NCI-H526 treated with DMSO at 0.1 percent for 48 hours (cell line): Measurements from ENCODE around the gene ANKRD12.
"Not testable (repeated sequence)": the region's sequence is repeated elsewhere in the genome, so short reads cannot be mapped to it uniquely, and the experiment has no call there.

Experiments
- DNase-seq: peaks from one replicate; lab custom pipeline; 2025; lab: John Stamatoyannopoulos, UW

The ANKRD12 gene

DNA sequence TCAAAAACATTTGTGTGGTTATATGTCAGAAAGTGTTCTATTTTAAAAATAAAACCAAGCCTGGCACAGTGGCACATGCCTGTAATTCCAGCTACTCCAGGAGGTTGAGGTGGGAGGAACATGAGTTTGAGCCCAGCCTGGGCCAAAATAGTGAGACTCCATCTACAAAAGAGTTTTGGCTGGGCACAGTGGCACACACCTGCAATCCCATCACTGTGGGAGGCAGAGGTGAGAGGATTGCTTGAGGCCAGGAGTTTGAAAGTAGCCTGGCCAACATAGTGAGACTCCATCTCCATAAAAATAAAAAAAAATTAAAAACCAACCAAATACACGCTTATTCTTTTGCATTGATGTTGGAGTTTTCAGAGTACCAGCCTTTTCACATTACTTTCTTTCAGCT, 9.6 kb downstream of the ANKRD12 start:
- DNase-seq, result no peak

DNA sequence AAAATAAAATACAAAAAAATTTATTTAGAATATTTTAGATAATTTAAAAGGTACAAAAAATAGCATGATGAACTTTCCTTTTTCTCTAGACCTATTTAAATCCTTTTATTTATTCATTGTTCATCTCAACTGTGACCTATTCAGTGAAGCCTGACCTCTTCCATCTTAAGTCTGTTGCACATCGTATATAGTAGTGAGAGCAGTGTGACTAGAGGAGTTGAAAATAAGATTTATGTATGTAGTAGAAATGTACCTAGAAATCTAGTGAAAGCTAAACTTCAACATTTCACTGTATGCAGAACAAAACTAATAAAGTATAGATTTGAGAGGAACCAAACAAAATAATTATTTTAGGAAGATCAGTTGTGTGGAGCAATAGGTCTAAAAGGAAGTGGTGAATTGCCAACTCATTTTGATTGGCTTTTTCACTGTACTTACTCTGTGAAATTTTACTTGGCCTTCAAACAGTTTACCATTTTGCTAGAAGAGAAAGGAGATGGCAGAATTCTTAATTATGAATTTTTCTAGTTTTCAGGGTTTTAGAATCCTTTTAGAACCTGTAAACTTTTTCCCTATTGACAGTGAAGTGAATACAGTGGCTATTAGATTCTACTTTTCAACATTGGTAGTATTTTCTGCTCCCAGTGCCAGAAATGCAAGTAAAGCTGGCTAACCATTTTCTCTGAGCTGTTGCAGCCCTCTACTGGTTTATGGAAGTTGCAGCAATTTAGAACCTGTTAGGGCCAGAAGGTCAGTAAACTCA, 11.0 kb downstream of the ANKRD12 start:
- DNase-seq, result no peak

DNA sequence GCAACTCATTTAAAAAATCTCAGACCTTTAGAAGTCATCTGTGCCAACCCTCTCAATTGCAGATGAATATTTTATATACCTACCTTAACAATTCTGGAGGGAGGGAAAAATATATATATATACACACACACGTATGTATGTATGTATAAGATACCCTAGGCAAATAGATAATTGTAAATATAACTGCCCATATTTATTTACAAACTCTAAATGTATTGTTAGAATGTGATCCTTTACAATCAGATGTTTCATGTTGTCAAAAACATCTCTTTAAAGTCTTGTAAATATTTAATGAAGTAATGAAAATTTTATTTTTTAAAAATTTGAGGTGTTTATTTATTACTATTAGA, 11.6 kb downstream of the ANKRD12 start:
- DNase-seq, result no peak

DNA sequence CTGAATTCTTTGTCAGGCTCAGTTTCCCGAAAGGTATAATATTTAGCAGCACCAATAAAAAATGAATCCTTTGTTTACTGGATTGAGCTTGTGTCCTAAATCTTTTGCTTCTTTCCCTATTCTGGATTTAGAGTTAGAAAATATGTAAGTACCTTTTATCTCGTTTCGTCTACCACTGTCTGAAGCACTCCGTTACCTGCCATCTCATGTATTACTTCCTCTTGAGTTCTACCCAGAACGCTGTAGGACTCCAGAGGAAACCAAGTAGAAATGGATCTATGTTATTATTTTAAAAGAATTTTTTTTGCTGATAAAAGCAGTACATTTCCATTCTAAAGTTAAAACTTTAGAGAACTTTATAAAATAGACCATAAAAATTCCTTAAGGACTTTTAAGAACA, 13.5 kb downstream of the ANKRD12 start:
- DNase-seq, result no peak

DNA sequence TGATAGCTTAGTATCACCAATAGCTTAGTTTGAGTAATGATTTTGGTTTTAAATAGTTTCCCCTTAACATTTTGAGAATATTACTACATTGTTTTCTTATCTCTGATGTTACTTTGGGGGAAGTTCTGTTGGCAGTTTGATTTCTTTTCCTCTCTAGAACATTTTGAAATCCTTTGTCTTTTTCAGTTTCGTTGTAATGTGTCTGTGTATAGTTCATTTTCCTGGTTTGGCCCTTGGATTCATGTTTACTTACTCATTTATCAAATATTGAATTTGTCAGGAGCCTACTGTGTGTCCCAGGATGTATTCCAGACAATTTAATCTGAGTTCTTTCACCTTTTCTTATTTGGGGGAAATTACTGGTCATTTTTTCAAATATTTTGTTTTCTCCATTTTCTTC, 16.7 kb downstream of the ANKRD12 start:
- DNase-seq, result no peak

DNA sequence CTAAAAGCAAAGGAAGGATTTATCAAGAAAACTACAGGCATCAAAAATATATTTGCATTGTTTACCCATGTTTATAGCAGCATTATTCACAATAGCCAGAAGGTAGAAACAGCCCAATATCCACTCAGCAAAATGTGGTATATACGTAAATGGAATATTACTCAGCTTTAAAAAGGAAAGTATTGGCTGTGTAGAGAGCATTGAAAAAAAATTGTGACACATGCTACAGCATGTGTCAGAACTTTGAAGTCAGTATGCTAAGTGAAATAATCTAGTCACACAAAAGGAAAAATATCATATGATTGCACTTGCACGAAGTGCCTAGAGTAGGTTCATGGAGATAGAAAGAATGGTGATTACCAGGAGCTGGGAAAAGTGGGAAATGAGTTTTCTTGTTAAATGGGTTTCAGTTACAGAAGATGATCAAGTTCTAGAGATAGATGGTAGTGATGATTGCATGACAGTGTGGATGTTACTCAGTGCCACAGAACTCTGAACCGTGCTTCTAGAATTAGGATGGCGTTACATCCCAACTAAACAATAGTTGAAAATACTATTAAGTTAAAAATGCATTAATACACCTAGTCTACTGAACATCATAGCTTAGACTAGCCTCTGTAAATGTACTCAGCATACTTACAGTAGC, 20.1 kb downstream of the ANKRD12 start:
- DNase-seq, result no peak

DNA sequence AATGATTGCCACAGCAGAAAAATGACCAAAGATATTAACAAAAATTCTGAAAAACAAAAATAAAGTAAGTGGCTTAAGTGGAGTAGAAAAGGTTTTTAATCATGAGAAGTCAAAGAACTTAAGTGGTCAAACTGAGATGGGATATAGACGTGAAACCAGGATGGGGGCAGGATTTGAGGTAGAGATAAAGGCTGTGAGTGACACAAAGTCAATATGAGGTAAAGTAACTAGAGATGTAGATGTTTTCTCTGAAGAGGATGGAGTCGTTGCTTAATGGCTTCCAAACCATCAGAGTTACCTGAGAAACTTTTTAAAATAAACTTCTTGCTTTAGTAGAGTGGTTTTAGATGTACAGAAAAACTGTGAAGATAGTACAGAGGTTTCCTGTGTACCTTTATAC, 21.2 kb downstream of the ANKRD12 start:
- DNase-seq, result no peak

DNA sequence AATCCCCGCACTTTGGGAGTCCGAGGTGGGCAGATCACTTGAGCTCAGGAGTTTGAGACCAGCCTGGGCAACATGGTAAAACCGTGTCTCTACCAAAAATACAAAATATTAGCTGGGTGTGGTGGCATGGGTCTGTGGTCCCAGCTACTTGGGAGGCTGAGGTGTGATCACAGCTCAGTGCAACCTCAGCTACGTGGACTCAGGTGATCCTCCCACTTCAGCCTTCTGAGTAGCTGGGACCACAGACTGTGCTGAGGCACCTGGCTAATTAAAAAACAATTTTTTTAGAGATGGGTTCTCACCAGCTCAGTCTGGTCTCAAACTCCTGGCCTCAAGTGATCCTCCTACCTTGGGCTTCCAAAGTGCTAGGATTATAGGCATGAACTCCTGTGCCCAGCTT, 23.4 kb downstream of the ANKRD12 start:
- no peak for DNase-seq

DNA sequence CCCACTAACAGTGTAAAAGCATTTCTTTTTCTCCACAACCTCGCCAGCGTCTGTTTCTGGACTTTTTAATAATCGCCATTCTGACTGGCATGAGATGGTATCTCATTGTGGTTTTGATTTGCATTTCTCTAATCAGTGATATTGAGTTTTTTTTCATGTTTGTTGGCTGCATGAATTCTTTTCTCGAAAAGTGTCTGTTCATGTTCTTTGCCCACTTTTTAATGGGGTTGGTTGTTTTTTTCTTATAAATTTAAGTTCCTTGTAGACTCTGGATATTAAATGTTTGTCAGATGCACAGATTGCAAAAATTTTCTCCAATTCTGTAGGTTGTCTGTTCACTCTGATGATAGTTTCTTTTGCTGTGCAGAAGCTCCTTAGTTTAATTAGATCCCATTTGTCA, 26.1 kb downstream of the ANKRD12 start:
- not testable (repeated sequence) for DNase-seq

DNA sequence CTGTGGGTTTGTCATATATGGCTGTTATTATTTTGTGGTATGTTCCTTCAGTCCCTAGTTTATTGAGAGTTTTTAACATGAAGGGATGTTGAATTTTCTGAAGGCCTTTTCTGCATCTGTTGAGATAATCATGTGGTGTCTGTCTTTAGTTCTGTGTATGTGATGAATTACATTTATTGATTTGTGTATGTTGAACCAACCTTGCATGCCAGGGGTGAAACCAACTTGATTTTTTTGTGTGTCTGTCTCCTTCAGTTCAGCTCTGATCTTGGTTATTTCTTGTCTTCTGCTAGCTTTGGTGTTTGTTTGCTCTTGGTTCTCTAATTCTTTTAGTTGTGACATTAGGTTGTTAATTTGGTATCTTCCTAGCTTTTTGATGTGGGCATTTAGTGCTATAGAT, 27.6 kb downstream of the ANKRD12 start:
- not testable (repeated sequence) for DNase-seq

DNA sequence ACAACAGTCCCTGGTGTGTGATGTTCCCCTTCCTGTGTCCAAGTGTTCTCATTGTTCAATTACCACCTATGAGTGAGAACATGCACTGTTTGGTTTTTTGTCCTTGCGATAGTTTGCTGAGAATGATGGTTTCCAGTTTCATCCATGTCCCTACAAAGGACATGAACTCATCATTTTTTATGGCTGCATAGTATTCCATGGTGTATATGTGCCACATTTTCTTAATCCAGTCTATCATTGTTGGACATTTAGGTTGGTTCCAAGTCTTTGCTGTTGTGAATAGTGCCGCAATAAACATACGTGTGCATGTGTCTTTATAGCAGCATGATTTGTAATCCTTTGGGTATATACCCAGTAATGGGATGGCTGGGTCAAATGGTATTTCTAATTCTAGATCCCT, 29.3 kb downstream of the ANKRD12 start:
- not testable (repeated sequence) for DNase-seq

DNA sequence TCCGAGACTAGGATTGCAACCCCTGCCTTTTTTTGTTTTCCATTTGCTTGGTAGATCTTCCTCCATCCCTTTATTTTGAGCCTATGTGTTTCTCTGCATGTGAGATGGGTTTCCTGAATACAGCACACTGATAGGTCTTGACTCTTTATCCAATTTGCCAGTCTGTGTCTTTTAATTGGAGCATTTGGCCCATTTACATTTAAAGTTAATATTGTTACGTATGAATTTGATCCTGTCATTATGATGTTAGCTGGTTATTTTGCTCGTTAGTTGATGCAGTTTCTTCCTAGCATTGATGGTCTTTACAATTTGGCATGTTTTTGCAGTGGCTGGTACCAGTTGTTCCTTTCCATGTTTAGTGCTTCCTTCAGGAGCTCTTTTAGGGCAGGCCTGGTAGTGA, 32.9 kb downstream of the ANKRD12 start:
- DNase-seq, result not testable (repeated sequence)

DNA sequence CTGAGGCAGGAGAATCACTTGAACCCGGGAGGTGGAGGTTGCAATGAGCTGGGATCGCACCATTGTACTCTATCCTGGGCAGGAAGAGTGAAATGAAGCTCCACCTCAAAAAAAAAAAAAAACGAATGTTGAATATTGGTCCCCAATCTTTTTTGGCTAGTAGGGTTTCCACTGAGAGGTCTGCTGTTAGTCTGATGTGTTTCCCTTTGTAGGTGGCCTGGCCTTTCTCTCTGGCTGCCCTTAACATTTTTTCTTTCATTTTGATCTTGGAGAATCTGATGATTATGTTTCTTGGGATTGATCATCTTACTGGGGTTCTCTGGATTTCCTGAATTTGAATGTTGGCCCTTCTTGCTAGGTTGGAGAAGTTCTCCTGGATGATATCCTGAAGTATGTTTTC, 35.3 kb downstream of the ANKRD12 start:
- DNase-seq, result not testable (repeated sequence)

DNA sequence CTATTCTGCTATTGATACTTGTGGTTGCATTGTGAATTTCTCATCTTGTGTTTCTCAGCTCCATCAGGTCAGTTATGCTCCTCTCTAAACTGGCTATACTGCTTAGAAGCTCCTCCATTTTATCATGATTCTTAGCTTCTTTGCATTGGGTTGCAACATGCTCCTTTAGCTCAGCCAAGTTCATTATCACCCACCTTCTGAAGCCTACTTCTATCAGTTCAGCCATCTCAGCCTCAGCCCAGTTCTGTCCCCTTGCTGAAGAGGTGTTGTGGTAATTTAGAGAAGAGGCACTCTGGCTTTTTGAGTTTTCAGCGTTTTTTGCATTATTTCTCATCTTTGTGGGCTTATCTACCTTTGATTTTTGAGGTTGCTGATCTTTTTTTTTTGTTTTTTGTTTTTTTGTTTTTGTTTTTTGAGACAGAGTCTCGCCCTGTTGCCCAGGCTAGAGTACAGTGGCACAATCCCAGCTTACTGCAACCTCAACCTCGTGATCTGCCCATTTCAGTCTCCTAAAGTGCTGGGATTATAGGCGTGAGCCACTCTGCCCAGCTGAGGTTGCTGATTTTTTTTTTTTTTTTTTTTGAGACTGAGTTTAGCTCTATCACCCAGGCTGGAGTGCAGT, 36.0 kb downstream of the ANKRD12 start:
- DNase-seq, result no peak

DNA sequence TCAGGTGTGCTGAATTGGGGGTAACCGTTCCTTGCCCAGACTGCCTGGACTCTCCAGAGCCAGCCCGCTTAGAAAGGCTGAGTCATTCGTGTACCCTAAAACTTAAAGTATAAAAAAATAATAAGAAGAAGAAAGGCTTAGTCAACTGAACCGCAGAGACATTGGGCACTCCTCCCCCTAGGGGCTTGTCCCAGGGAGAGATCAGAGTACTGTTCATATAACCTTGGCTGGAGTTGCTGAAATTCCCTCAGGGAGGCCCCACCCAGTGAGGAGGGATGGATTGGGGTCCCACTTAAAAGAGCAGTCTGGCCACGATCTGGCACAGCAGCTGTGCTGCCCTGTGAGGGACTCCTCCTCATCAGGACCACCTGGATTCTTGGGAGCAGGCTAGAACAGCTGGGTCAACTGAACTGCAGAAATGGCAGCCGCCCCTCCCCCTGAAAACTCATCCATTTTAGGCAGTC, 37.2 kb downstream of the ANKRD12 start:
- no peak for DNase-seq

DNA sequence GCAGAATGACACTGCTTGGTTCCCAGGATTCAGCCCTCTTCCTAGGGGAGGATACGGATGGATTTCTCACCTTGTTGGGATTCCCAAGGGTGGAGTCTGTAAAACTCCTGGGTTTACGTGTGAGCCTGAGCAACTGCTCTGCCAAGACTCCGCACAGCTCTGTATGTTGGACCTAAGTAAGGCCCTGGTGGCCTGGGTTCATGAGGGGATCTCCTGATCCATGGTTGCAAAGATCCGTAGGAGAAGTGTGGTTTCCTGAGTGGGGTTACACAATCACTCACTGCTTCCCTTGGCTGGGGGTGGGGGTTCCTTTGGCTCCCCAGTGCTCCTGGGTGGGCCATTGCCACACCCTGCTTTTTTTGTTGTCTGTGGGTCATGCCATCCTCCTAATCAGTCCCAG, 37.7 kb downstream of the ANKRD12 start:
- no peak for DNase-seq

DNA sequence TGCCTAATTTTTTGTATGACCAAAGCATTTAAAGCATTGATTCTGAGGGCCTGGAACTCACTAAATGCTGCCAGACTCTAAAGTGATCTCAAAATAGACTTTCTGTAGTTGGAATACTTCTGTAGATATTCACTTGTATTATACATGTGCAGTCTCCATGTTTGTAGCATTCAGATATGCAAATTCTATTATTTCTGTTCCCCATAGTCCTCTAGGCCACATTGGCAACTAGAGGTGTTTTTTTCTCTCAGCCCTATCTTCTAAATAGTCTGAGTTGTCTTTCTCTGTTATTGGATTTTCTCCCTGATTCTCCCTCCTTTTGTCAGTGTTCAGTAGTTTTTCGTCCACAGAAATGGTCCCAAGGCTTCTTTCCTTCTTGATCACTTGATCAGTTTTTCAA, 38.5 kb downstream of the ANKRD12 start:
- DNase-seq, result no peak

DNA sequence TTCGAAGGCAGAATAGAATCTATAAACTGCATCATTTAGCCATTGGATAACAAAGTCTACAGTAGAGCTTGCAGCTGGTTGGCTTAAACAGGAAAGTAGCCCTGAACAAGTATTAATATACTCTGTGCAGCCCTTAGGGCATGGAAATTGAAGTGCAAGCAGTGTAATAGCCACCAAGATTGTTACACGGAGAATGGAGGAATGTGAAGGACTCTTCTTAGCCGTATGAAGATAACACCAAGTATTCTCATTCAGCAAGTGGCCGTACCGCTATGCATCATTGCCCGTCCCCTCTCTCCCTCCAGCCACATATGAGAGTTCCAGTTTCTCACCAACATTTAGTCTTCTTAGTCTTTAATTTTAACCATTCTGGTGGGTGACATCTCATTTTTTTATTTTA, 40.5 kb downstream of the ANKRD12 start:
- DNase-seq, result no peak

DNA sequence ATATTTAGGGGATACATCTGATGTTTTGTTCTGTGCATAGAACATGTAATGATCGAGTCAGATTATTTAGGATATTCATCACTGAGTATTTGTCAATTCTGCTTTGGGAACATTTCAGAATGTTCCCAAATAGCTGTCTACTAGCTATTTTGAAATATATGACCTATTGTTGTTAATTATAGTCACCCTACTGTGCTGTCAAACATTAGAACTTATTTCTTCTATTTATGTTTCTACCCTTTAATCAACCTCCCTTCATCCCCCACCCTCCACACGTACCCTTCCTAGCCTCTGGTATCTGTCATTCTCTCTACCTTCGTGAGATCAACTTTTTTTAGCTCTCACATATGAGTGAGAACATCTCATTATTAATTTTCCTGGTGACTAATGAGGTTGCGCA, 40.9 kb downstream of the ANKRD12 start:
- DNase-seq, result no peak

DNA sequence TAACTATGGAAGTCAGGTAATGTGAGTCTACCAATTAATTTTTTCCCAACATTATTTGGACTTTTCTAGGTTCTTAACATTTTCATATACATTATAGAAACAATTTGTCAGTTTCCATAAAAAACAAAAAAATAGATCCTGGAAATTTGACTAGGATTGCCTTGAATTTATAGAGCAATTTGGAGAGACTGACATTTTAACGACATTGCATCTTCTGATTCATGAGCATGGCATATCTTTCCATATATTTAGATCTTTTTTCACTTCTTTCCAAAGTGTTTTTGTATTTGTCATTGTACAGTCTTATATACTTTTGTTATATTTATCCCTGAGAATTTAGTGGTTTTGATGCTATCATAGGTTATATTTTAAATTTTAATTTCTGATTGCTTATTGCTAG, 42.0 kb downstream of the ANKRD12 start:
- no peak for DNase-seq

DNA sequence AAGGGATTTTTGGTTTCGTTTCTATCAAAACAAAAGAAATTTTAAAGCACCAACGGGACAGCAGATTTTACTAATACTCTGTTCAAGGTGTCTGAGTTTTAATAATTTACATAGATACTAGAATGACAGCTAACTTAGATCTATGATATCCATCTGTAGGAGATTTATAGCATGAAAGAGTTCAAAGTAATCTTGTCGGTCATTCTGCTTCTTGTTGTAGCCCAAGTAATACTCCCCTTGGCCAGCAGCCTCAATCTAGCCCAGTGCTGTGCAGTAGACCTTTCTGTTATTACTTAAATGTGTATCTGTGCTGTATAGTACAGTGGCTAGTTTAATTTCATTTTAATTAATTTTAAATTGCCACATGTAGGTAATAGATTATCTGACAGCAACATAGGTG, 44.7 kb downstream of the ANKRD12 start:
- DNase-seq, result no peak

DNA sequence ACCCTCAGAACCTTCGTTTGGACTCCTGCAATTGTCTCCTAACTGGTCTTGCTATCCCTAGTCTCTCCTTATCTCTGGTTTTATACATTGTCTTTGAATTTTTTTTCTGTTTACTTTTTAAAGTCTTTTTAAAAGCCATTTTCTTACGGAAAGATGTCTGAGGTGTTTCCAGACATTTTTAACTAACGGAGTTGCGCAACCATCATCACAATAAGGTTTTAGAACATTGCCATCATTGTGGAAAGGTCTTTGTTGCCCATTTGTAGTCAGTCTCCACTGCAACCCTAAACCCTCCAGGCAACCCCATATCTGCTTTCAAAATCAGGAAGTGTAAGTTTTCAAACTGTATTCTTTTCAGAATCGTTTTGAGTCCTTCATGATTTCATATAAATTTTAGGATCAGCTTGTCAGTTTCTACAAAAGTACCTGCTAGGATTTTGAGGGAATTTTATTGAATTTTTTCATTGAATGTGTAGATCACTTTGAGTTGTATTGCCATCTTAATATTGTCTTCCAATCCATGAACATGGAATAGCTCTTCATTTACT, 46.3 kb downstream of the ANKRD12 start:
- DNase-seq, result no peak

DNA sequence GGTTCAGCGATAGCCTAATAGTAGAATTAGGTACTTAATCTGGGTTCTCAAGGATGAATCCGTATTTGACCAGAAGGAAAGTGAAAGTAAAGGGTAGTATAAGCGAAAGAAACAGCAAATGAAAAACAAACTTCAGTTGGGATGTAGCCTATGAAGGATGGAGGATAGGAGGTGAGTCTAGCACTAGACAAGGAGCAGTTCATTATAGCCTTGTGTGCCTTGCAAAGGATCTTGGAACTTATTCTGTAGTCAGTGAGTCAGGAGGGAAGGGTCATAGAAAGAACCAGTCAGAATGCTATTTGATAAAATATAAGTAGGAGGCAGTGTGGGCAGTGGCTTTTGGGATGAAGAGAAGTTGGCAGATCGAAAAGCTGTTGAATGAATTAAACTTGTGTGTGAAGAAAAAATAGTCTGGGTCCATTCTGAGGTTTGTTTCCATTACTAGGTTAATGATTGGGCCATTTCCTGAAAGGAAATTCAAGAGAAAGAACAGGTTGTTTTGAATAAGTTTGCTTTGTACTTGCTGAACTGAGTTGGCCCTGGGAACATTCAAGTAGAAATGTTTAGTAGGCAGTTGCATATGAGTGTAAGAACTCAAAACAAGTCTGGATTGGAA, 48.5 kb downstream of the ANKRD12 start:
- no peak for DNase-seq
